GM23338 (cell line): Measurements from ENCODE around the gene CHRM1. TPM values are rescaled to one million over a fixed set of nuclear protein-coding genes. Genes with fewer than 3 reads are reported as not detected.

Source experiments
- ATAC-seq: fragments of 200-7000 bp; cut with Tn5 transposase; 3 replicates; pipeline ENCODE4 v1.9.1; 2020
- DNase-seq: peaks from one replicate; pipeline ENCODE4 v3.0.0-alpha.2; 2015; ENCODE audit warnings: low spot score
- H2AFZ ChIP-seq: fragments of 200-600 bp; sonication (generic); 2 replicates; pipeline ENCODE4 v1.8.0; 2016; ENCODE audit warnings: antibody characterized with exemption, mild to moderate bottlenecking, moderate library complexity
- H3F3A ChIP-seq: fragments of 200-600 bp; sonication (generic); replicated peaks from 2 replicates; pipeline ENCODE4 v1.8.0; 2017; ENCODE audit warnings: antibody characterized with exemption, mixed run types, low read depth
- H3K27ac ChIP-seq: fragments of 200-600 bp; sonication (generic); 2 replicates; pipeline ENCODE4 v1.6.1; 2016; ENCODE audit warnings: low read depth
- H3K27me3 ChIP-seq: fragments of 200-600 bp; sonication (generic); 2 replicates; pipeline ENCODE4 v1.8.0; 2016; ENCODE audit warnings: mild to moderate bottlenecking, mixed run types, moderate library complexity; ENCODE audit not compliant: insufficient read depth
- H3K36me3 ChIP-seq: fragments of 200-600 bp; sonication (generic); 2 replicates; pipeline ENCODE4 v1.8.0; 2016; ENCODE audit warnings: mild to moderate bottlenecking; ENCODE audit not compliant: insufficient read depth
- H3K4me1 ChIP-seq: fragments of 200-600 bp; sonication (generic); 2 replicates; pipeline ENCODE4 v1.8.0; 2016; ENCODE audit warnings: mild to moderate bottlenecking, moderate library complexity; ENCODE audit not compliant: insufficient read depth
- H3K4me2 ChIP-seq: fragments of 200-600 bp; sonication (generic); 2 replicates; pipeline ENCODE4 v1.7.1; 2017; ENCODE audit warnings: mixed run types
- H3K4me3 ChIP-seq: fragments of 200-600 bp; sonication (generic); 2 replicates; pipeline ENCODE4 v1.6.1; 2016; ENCODE audit warnings: mixed run types
- H3K79me2 ChIP-seq: fragments of 200-600 bp; sonication (generic); replicated peaks from 2 replicates; pipeline ENCODE4 v1.8.0; 2017; ENCODE audit warnings: mild to moderate bottlenecking; ENCODE audit not compliant: insufficient read depth
- H3K9me2 ChIP-seq: fragments of 200-600 bp; sonication (generic); 2 replicates; pipeline ENCODE4 v1.8.0; 2017; ENCODE audit not compliant: insufficient read depth
- H4K20me1 ChIP-seq: fragments of 200-600 bp; sonication (generic); replicated peaks from 2 replicates; pipeline ENCODE4 v1.8.0; 2017; ENCODE audit warnings: mild to moderate bottlenecking; ENCODE audit not compliant: insufficient read depth
- H3K27ac Mint-ChIP-seq: 2 replicates; pipeline ENCODE4 v1.8.0; 2020; ENCODE audit warnings: inconsistent platforms, mild to moderate bottlenecking, moderate library complexity, mixed read lengths
- H3K27me3 Mint-ChIP-seq: 3 replicates; pipeline ENCODE4 v1.8.0; 2022; ENCODE audit warnings: low read depth, mild to moderate bottlenecking, moderate library complexity, mixed read lengths, inconsistent platforms; ENCODE audit not compliant: insufficient read depth, poor library complexity
- H3K36me3 Mint-ChIP-seq: 3 replicates; pipeline ENCODE4 v1.8.0; 2021; ENCODE audit warnings: low read depth, mild to moderate bottlenecking, inconsistent platforms, moderate library complexity, mixed read lengths
- H3K4me1 Mint-ChIP-seq: 3 replicates; pipeline ENCODE4 v1.8.0; 2020; ENCODE audit warnings: mild to moderate bottlenecking, inconsistent platforms, mixed read lengths
- H3K4me3 Mint-ChIP-seq: 3 replicates; pipeline ENCODE4 v1.8.0; 2021; ENCODE audit warnings: moderate library complexity, mild to moderate bottlenecking, inconsistent platforms, mixed read lengths
- H3K9me3 Mint-ChIP-seq: 3 replicates; pipeline ENCODE4 v1.8.0; 2020; ENCODE audit warnings: moderate library complexity, mild to moderate bottlenecking, inconsistent platforms, mixed read lengths
- CREB1 ChIP-seq: fragments of 250-450 bp; sonication (Bioruptor Pico); IDR thresholded peaks from 2 replicates; pipeline ENCODE4 v1.5.0; 2020; ENCODE audit warnings: low read depth, mild to moderate bottlenecking, moderate library complexity
- CTCF ChIP-seq, 2 experiments: fragments of 200-600 bp in 1 of 2; sonication (generic) in 1 of 2; conservative IDR thresholded peaks; 2 replicates each; pipeline versions ENCODE4 v1.5.1 to v1.6.1; 2016 to 2017; ENCODE audit warnings: antibody characterized with exemption in 2 of 2, low read depth in 2 of 2, mild to moderate bottlenecking in 2 of 2, moderate library complexity in 1 of 2
- ETS1 ChIP-seq: IDR thresholded peaks from 2 replicates; pipeline ENCODE4 v1.6.1; 2016; ENCODE audit warnings: antibody characterized with exemption
- EZH2 ChIP-seq: fragments of 200-600 bp; sonication (generic); IDR thresholded peaks from one replicate; pipeline ENCODE4 v1.8.0; 2017; ENCODE audit warnings: antibody characterized with exemption, mild to moderate bottlenecking, low read depth; ENCODE audit not compliant: unreplicated experiment
- EZH2phosphoT487 ChIP-seq: fragments of 200-600 bp; sonication (generic); IDR thresholded peaks from one replicate; pipeline ENCODE4 v1.8.1; 2018; ENCODE audit warnings: antibody characterized with exemption; ENCODE audit not compliant: unreplicated experiment
- JUNB ChIP-seq: IDR thresholded peaks from one replicate; pipeline ENCODE4 v1.6.1; 2016; ENCODE audit warnings: antibody characterized with exemption; ENCODE audit not compliant: unreplicated experiment
- NANOG ChIP-seq: IDR thresholded peaks from 2 replicates; pipeline ENCODE4 v1.6.1; 2016; ENCODE audit warnings: antibody characterized with exemption, borderline replicate concordance
- POLR2AphosphoS5 ChIP-seq: IDR thresholded peaks from 2 replicates; pipeline ENCODE4 v1.6.1; 2016; ENCODE audit warnings: antibody characterized with exemption, low read depth
- STAT1 ChIP-seq: IDR thresholded peaks from one replicate; pipeline ENCODE4 v1.6.1; 2016; ENCODE audit warnings: antibody characterized with exemption; ENCODE audit not compliant: unreplicated experiment
- ZNF114 ChIP-seq: fragments of 250-450 bp; sonication (Bioruptor Pico); IDR thresholded peaks from 2 replicates; pipeline ENCODE4 v1.5.0; 2020; ENCODE audit warnings: mild to moderate bottlenecking, moderate library complexity
- ZNF331 ChIP-seq: fragments of 250-450 bp; sonication (Bioruptor Pico); IDR thresholded peaks from 2 replicates; pipeline ENCODE4 v1.5.0; 2020; ENCODE audit warnings: low read depth, mild to moderate bottlenecking, moderate library complexity
- polyA plus RNA-seq: library from polyadenylated mRNA; unstranded; fragments of >200 nt; fragmentation: Nextera tagmentation; extraction: Ambion mirVana; gene quantifications from 2 replicates; pipeline ENCODE4 v1.2.1, GENCODE V29; 2016
- total RNA-seq: library from RNA; depleted of rRNA; stranded (reverse); fragments of >200 nt; shearing (Covaris generic); gene quantifications from 2 replicates; pipeline ENCODE4 v1.2.3, GENCODE V29; 2014
- TF ChIP-seq, protein P1 (sequence below): fragments of 250-450 bp; sonication (Bioruptor Pico); IDR thresholded peaks from 2 replicates; pipeline ENCODE4 v1.5.0; 2020; ENCODE audit warnings: mild to moderate bottlenecking, moderate library complexity
- TF ChIP-seq, protein P2 (sequence below): IDR thresholded peaks from one replicate; pipeline ENCODE4 v1.6.1; 2018; ENCODE audit warnings: antibody characterized with exemption; ENCODE audit not compliant: unreplicated experiment

The CHRM1 gene
- total and polyA plus RNA-seq, 2 experiments from 2014 or later: 0.14 to 0.44 TPM

GRCh38 chr11:62905296-62905695 lies 15.9 kb downstream of the CHRM1 start:
- Histone ChIP-seq H3K9me2 (no peaks in the 10 kb centered on the region), H3K4me2 (no peak overlapping the region), H2AFZ (no peak overlapping the region), H3K79me2 (no peaks in the 10 kb centered on the region), H3K4me3 (no peak overlapping the region), H3K27ac (no peak overlapping the region), H3K36me3 (no peaks in the 10 kb centered on the region), H4K20me1 (no peaks in the 10 kb centered on the region), H3F3A (peaks cover 10% of the 10 kb centered on the region; the same call in 1 of the 2 replicates), H3K27me3 (no peaks in the 10 kb centered on the region), H3K4me1 (peaks cover 10% of the 10 kb centered on the region)
- H3K4me3 Mint-ChIP-seq: no peak overlapping the region; the same call in 2 of the 3 replicates
- no peak overlapping the region for H3K27ac Mint-ChIP-seq
- DNase-seq (no peak), ATAC-seq (no peak)
- peaks cover 8% of the 10 kb centered on the region for H3K9me3 Mint-ChIP-seq
- H3K27me3 Mint-ChIP-seq: peaks cover 8% of the 10 kb centered on the region
- H3K36me3 Mint-ChIP-seq: peaks cover 5% of the 10 kb centered on the region; the same call in 2 of the 3 replicates
- peaks cover 25% of the 10 kb centered on the region for H3K4me1 Mint-ChIP-seq
- TF ChIP-seq NANOG: no peak
- TF ChIP-seq, protein P1, sequence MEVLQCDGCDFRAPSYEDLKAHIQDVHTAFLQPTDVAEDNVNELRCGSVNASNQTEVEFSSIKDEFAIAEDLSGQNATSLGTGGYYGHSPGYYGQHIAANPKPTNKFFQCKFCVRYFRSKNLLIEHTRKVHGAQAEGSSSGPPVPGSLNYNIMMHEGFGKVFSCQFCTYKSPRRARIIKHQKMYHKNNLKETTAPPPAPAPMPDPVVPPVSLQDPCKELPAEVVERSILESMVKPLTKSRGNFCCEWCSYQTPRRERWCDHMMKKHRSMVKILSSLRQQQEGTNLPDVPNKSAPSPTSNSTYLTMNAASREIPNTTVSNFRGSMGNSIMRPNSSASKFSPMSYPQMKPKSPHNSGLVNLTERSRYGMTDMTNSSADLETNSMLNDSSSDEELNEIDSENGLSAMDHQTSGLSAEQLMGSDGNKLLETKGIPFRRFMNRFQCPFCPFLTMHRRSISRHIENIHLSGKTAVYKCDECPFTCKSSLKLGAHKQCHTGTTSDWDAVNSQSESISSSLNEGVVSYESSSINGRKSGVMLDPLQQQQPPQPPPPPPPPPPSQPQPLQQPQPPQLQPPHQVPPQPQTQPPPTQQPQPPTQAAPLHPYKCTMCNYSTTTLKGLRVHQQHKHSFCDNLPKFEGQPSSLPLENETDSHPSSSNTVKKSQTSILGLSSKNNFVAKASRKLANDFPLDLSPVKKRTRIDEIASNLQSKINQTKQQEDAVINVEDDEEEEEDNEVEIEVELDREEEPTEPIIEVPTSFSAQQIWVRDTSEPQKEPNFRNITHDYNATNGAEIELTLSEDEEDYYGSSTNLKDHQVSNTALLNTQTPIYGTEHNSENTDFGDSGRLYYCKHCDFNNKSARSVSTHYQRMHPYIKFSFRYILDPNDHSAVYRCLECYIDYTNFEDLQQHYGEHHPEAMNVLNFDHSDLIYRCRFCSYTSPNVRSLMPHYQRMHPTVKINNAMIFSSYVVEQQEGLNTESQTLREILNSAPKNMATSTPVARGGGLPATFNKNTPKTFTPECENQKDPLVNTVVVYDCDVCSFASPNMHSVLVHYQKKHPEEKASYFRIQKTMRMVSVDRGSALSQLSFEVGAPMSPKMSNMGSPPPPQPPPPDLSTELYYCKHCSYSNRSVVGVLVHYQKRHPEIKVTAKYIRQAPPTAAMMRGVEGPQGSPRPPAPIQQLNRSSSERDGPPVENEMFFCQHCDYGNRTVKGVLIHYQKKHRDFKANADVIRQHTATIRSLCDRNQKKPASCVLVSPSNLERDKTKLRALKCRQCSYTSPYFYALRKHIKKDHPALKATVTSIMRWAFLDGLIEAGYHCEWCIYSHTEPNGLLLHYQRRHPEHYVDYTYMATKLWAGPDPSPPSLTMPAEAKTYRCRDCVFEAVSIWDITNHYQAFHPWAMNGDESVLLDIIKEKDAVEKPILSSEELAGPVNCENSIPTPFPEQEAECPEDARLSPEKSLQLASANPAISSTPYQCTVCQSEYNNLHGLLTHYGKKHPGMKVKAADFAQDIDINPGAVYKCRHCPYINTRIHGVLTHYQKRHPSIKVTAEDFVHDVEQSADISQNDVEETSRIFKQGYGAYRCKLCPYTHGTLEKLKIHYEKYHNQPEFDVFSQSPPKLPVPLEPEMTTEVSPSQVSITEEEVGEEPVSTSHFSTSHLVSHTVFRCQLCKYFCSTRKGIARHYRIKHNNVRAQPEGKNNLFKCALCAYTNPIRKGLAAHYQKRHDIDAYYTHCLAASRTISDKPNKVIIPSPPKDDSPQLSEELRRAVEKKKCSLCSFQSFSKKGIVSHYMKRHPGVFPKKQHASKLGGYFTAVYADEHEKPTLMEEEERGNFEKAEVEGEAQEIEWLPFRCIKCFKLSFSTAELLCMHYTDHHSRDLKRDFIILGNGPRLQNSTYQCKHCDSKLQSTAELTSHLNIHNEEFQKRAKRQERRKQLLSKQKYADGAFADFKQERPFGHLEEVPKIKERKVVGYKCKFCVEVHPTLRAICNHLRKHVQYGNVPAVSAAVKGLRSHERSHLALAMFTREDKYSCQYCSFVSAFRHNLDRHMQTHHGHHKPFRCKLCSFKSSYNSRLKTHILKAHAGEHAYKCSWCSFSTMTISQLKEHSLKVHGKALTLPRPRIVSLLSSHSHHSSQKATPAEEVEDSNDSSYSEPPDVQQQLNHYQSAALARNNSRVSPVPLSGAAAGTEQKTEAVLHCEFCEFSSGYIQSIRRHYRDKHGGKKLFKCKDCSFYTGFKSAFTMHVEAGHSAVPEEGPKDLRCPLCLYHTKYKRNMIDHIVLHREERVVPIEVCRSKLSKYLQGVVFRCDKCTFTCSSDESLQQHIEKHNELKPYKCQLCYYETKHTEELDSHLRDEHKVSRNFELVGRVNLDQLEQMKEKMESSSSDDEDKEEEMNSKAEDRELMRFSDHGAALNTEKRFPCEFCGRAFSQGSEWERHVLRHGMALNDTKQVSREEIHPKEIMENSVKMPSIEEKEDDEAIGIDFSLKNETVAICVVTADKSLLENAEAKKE (CRISPR knock-in tag): no peak
- TF ChIP-seq EZH2: no peak
- no peak for TF ChIP-seq STAT1
- no peak for TF ChIP-seq ZNF114
- TF ChIP-seq, protein P2, sequence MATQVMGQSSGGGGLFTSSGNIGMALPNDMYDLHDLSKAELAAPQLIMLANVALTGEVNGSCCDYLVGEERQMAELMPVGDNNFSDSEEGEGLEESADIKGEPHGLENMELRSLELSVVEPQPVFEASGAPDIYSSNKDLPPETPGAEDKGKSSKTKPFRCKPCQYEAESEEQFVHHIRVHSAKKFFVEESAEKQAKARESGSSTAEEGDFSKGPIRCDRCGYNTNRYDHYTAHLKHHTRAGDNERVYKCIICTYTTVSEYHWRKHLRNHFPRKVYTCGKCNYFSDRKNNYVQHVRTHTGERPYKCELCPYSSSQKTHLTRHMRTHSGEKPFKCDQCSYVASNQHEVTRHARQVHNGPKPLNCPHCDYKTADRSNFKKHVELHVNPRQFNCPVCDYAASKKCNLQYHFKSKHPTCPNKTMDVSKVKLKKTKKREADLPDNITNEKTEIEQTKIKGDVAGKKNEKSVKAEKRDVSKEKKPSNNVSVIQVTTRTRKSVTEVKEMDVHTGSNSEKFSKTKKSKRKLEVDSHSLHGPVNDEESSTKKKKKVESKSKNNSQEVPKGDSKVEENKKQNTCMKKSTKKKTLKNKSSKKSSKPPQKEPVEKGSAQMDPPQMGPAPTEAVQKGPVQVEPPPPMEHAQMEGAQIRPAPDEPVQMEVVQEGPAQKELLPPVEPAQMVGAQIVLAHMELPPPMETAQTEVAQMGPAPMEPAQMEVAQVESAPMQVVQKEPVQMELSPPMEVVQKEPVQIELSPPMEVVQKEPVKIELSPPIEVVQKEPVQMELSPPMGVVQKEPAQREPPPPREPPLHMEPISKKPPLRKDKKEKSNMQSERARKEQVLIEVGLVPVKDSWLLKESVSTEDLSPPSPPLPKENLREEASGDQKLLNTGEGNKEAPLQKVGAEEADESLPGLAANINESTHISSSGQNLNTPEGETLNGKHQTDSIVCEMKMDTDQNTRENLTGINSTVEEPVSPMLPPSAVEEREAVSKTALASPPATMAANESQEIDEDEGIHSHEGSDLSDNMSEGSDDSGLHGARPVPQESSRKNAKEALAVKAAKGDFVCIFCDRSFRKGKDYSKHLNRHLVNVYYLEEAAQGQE: no peak
- TF ChIP-seq POLR2AphosphoS5: no peak
- no peak for TF ChIP-seq JUNB
- no peak for TF ChIP-seq CTCF (conservative IDR thresholded peaks at IDR 0.05; ENCODE audit: low read depth in 2 of 2)
- TF ChIP-seq ETS1: no peak
- TF ChIP-seq CREB1 (CRISPR knock-in tag): no peak
- TF ChIP-seq ZNF331 (CRISPR knock-in tag): no peak
- TF ChIP-seq EZH2phosphoT487: no peak
